HepG2 (cell line): Measurements from ENCODE around the gene APOBEC3H. TPM values are rescaled to one million over a fixed set of nuclear protein-coding genes. Genes with fewer than 3 reads are reported as not detected.

Experiments
- ATAC-seq: fragments of 200-7000 bp; cut with Tn5 transposase; 3 replicates; pipeline ENCODE4 v1.9.1; 2020; ENCODE audit warnings: mild to moderate bottlenecking, moderate library complexity
- BruUV-seq: library from RNA; stranded (reverse); fragments of 400-500 nt; replicated peaks from 2 replicates; lab custom pipeline; 2021; lab: Mats Ljungman, UMichigan
- CTCF ChIA-PET: fragments of 300-600 bp; formaldehyde crosslinking; extraction: SDS; loops from one replicate; lab custom pipeline; 2021; ENCODE audit warnings: low total read pairs, inconsistent platforms, low intra/inter-chr PET ratio; lab: Yijun Ruan, JAX
- POLR2A ChIA-PET: fragments of 350-600 bp; sonication (Branson Sonifier 250); formaldehyde crosslinking; loops from one replicate; lab custom pipeline; 2020; ENCODE audit warnings: antibody characterized with exemption, inconsistent platforms; lab: Yijun Ruan, JAX
- DNase-seq: peaks from one replicate; pipeline ENCODE4 v3.0.0-alpha.2; 2015; ENCODE audit warnings: low spot score
- FAIRE-seq: peaks from 3 replicates; lab custom pipeline; 2011; peaks lifted over from hg19 to GRCh38; lab: Jason Lieb, UNC
- H2AFZ ChIP-seq: one replicate; pipeline ENCODE4 v1.6.1; 2011; ENCODE audit warnings: low read length, inconsistent platforms
- H3K27ac ChIP-seq: fragments of 300-600 bp; 3 replicates; pipeline ENCODE4 v1.8.0; 2011; ENCODE audit warnings: mixed run types, mild to moderate bottlenecking, mixed read lengths, low read length, inconsistent platforms; ENCODE audit not compliant: insufficient read depth; ENCODE audit errors: extremely low read length
- H3K27me3 ChIP-seq, 2 experiments: fragments of 200-600 bp in 1 of 2; 2 replicates in 1 of 2; 3 replicates in 1 of 2; pipeline versions ENCODE4 v1.6.0 to v1.8.0; 2011; ENCODE audit warnings: low read length in 2 of 2, mild to moderate bottlenecking in 2 of 2, moderate library complexity in 2 of 2, inconsistent platforms in 1 of 2; ENCODE audit not compliant: insufficient read depth in 2 of 2, control insufficient read depth in 1 of 2
- H3K36me3 ChIP-seq, 2 experiments: fragments of 200-600 bp in 1 of 2; replicated peaks in 1 of 2; 2 replicates in 1 of 2; 3 replicates in 1 of 2; pipeline versions ENCODE4 v1.5.1 to v1.8.0; 2011; ENCODE audit warnings: low read length in 2 of 2, inconsistent platforms in 1 of 2; ENCODE audit not compliant: insufficient read depth in 2 of 2, control insufficient read depth in 1 of 2
- H3K4me1 ChIP-seq: 2 replicates; pipeline ENCODE4 v1.5.1; 2012; ENCODE audit warnings: low read length, inconsistent platforms; ENCODE audit not compliant: insufficient read depth
- H3K4me2 ChIP-seq: 2 replicates; pipeline ENCODE4 v1.6.0; 2011; ENCODE audit warnings: low read depth, low read length, inconsistent platforms
- H3K4me3 ChIP-seq, 3 experiments: fragments of 200-600 bp in 1 of 3; sonication (generic), shearing (Covaris generic) in 1 of 3; replicated peaks in 1 of 3; 2 replicates each; pipeline ENCODE4 v1.5.1; 2011 to 2016; ENCODE audit warnings: low read length in 3 of 3, inconsistent platforms in 2 of 3, low read depth in 2 of 3, mild to moderate bottlenecking in 2 of 3, control low read depth in 1 of 3, mixed read lengths in 1 of 3; ENCODE audit not compliant: insufficient read depth in 1 of 3
- H3K79me2 ChIP-seq: one replicate; pipeline ENCODE4 v1.6.1; 2011; ENCODE audit warnings: low read length, inconsistent platforms; ENCODE audit not compliant: insufficient read depth
- H3K9ac ChIP-seq: 2 replicates; pipeline ENCODE4 v1.6.0; 2011; ENCODE audit warnings: mild to moderate bottlenecking, low read depth, low read length, inconsistent platforms; ENCODE audit not compliant: insufficient read depth
- H3K9me3 ChIP-seq: 2 replicates; pipeline ENCODE4 v1.5.1; 2012; ENCODE audit warnings: mild to moderate bottlenecking, low read length
- H4K20me1 ChIP-seq: 2 replicates; pipeline ENCODE4 v1.6.0; 2011; ENCODE audit warnings: inconsistent platforms, mild to moderate bottlenecking, low read length, moderate library complexity; ENCODE audit not compliant: insufficient read depth
- AGO1 ChIP-seq: fragments of 200-400 bp; formaldehyde crosslinking; IDR thresholded peaks from 2 replicates; pipeline ENCODE4 v1.6.1; 2017; ENCODE audit warnings: mild to moderate bottlenecking, low read depth, low read length, moderate library complexity; ENCODE audit not compliant: poor library complexity, severe bottlenecking
- CEBPB ChIP-seq: IDR thresholded peaks from 2 replicates; pipeline ENCODE4 v1.6.1; 2011; ENCODE audit warnings: low read depth, low read length, improper control_type of control experiment, borderline replicate concordance
- SAFB2 ChIP-seq: sonication (generic); formaldehyde crosslinking; IDR thresholded peaks from 2 replicates; pipeline ENCODE4 v1.5.1; 2020; ENCODE audit warnings: missing genetic modification reagents, low read depth, mild to moderate bottlenecking, borderline replicate concordance
- SOX13 ChIP-seq, 3 experiments: fragments of 450-650 bp in 1 of 3; sonication (generic) in 1 of 3; formaldehyde crosslinking in 1 of 3; IDR thresholded peaks in 2 of 3; conservative IDR thresholded peaks in 1 of 3; 2 replicates each; pipeline versions ENCODE4 v1.5.0 to v1.6.1; 2016 to 2020; ENCODE audit warnings: antibody characterized with exemption in 1 of 3, mild to moderate bottlenecking in 1 of 3, missing compliant biosample characterization in 1 of 3, missing genetic modification reagents in 1 of 3, moderate library complexity in 1 of 3
- SOX6 ChIP-seq, 2 experiments: fragments of 450-650 bp in 1 of 2; sonication (generic) in 1 of 2; formaldehyde crosslinking in 1 of 2; IDR thresholded peaks; 2 replicates each; pipeline versions ENCODE4 v1.4.0 to v1.6.1; 2017 to 2020; ENCODE audit warnings: antibody characterized with exemption in 1 of 2, mild to moderate bottlenecking in 1 of 2, missing genetic modification reagents in 1 of 2
- ZBTB26 ChIP-seq: IDR thresholded peaks from 2 replicates; pipeline ENCODE4 v1.6.1; 2016; ENCODE audit warnings: missing compliant biosample characterization, missing genetic modification reagents, borderline replicate concordance
- ZNF230 ChIP-seq: sonication (generic); formaldehyde crosslinking; IDR thresholded peaks from 2 replicates; pipeline ENCODE4 v1.4.0; 2020; ENCODE audit warnings: mild to moderate bottlenecking, missing genetic modification reagents
- ZNF549 ChIP-seq: sonication (generic); formaldehyde crosslinking; IDR thresholded peaks from 2 replicates; pipeline ENCODE4 v1.5.0; 2020; ENCODE audit warnings: missing genetic modification reagents
- WGBS: methylation state at CpG from one replicate; pipeline ENCODE4 v1.1.6; 2017; ENCODE audit warnings: low lambda C conversion rate; 5-methylcytosine and 5-hydroxymethylcytosine counted together
- in situ Hi-C: cut with HindIII; loops from 2 replicates; pipeline ENCODE4 v1.10.0; 2017; ENCODE audit warnings: low pct_unique_long_range_greater_than_20kb; ENCODE audit not compliant: extremely low pct_ligation_motif_present
- intact Hi-C: fragments of 100-400 bp; cut with micrococcal nuclease; formaldehyde crosslinking; loops from one replicate; pipeline ENCODE4 v1.10.0; 2022; ENCODE audit not compliant: unreplicated experiment
- polyA plus RNA-seq, 8 experiments: library from polyadenylated mRNA; depleted of rRNA in 3 of 8; stranded (reverse) in 7 of 8; unstranded in 1 of 8; fragments of >200 nt; fragmentation: Illumina TruSeq in 4 of 8; extraction: Trizol in 4 of 8; gene quantifications; 2 replicates each; pipeline versions ENCODE4 v1.2.1 to v1.2.3, GENCODE V29; 2011 to 2016; ENCODE audit warnings: low read depth in 4 of 8, missing spikeins in 1 of 8, mixed read lengths in 1 of 8; ENCODE audit not compliant: insufficient read depth in 1 of 8
- total RNA-seq, 5 experiments: library from RNA; depleted of rRNA; stranded (reverse); fragments of >200 nt; fragmentation: Illumina TruSeq; extraction: Trizol; gene quantifications; 2 replicates each; pipeline ENCODE4 v1.2.3, GENCODE V29; 2016; ENCODE audit warnings: low read depth in 1 of 5

The APOBEC3H gene
- total and polyA plus RNA-seq, 2 of the 13 experiments (the other 11 are each of a cell fraction or from before 2014, with no cell fraction given), result 0.18 to 0.31 TPM

GRCh38 chr22:39088685-39089032 lies 8.4 kb upstream of the APOBEC3H start (continued):
- no peak for TF ChIP-seq ZBTB26 (CRISPR knock-in tag)
- no peak for TF ChIP-seq SOX13 (IDR thresholded peaks at IDR 0.05)
- TF ChIP-seq SOX13 (CRISPR knock-in tag; conservative IDR thresholded peaks at IDR 0.05 in 1 of 2, IDR thresholded peaks at IDR 0.05 in 1 of 2), result no peak
- no peak for TF ChIP-seq SOX6 (IDR thresholded peaks at IDR 0.05)
- no peak for TF ChIP-seq SOX6 (CRISPR knock-in tag; IDR thresholded peaks at IDR 0.05)
- TF ChIP-seq ZNF230 (CRISPR knock-in tag), result no peak
- no peak for TF ChIP-seq ZNF549 (CRISPR knock-in tag)
- TF ChIP-seq AGO1, result no peak
- TF ChIP-seq, all 625 proteins: peak for 0

DNA sequence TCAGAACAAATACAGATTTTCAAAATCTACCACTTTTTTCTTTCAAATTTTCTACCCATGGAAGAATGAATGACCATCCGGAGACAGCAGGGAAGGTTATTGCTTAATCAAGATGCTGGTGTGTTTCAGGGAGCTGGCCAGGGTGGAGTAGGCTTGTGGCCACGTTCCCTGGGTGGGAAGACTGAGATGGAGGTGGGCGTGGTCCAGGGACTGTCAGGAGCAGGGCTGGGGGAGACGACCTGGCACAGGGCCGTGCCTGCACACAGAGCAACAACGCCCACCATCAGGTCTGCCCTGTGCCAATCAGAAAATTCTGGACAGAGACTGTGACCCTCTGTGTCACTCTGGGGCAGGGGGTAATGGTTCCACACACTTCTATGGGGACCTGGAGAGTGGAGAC lies 7.1 kb upstream of the APOBEC3H start:
- intact Hi-C loops (no loop called here), in situ Hi-C loops (no loop called here)
- FAIRE-seq (no peak), DNase-seq (no peak), ATAC-seq (no peak)
- peaks cover 12 to 51% of the 10 kb centered on the region in 2 experiments; a peak in 4 of 5 replicates for H3K27me3 ChIP-seq
- H2AFZ ChIP-seq, result no peak overlapping the region
- WGBS, result 14% methylated on average over 2 of the region's 6 CpGs
- TF ChIP-seq SAFB2 (CRISPR knock-in tag) (no peak), CEBPB (peak; percentile 31; the same call in 1 of the 2 replicates)
- H3K4me2 ChIP-seq, result no peak overlapping the region
- no peaks in the 10 kb centered on the region for H4K20me1 ChIP-seq
- no peak overlapping the region for H3K4me3 ChIP-seq
- ChIA-PET POLR2A (no interaction called here), CTCF (no interaction called here)
- H3K27ac ChIP-seq, result no peak overlapping the region
- no peaks in the 10 kb centered on the region for H3K9me3 ChIP-seq
- no peak overlapping the region for H3K9ac ChIP-seq
- no peaks in the 10 kb centered on the region for H3K79me2 ChIP-seq
- no peaks in the 10 kb centered on the region for H3K36me3 ChIP-seq
- H3K4me1 ChIP-seq, result no peaks in the 10 kb centered on the region
- BruUV-seq, result no TSS peak
